Right renal pelvis (tissue), 4 donors: ENCODE measurements around the gene LY86. TPM values are rescaled to one million over a fixed set of nuclear protein-coding genes. Genes with fewer than 3 reads are reported as not detected.

Experiments
- DNase-seq, 4 donors: peaks; one replicate each; pipeline ENCODE4 v3.0.0-alpha.2; 2013; ENCODE audit warnings: low read depth in 4 of 4, low spot score in 3 of 4, missing footprints in 1 of 4
- polyA plus RNA-seq, 4 donors: library from polyadenylated mRNA; unstranded; fragments of 120-200 nt; gene quantifications; one replicate each; pipeline ENCODE4 v1.2.1, GENCODE V29; 2013; ENCODE audit not compliant: insufficient read length in 4 of 4

LY86 gene
- polyA plus RNA-seq, 4 donors: 1.2 to 2.0 (median 1.4) TPM

DNA sequence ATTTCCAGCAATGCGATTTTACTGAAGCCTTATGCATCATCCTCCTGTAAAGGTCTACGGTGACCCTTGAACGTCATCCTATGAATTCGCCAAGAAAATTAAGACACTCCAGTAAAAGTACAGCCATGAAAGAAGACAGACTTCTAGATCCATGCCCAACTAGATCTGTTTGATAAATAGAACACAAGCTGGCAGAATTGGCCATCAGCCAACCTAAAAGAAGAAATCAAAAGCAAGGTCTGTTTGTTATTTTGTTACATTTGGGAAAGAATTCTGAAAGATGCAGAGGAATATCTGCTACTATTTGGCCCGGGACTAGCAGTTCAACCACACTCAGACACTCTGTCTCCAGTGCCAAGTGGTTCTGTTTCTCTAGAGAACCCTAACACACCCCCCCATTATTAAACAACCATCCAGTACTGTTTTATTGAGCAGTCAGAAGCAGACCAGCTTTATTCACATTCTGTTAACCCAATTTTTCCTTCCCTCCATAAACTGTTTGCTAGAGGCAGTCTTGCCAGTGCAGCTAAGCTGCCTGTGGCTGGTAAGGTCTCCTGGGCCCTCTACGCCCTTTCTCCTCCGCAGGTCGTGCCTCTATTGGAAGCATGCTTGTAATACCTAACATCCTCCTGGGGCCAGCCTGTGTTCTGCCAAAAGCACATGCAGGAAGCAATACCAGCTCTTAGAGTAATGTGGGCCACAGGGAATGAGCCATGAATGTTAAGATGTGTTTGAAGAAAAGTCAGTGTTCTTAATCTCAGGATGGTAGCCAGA is 30.7 kb downstream of the LY86 start:
- DNase-seq: no peak

DNA sequence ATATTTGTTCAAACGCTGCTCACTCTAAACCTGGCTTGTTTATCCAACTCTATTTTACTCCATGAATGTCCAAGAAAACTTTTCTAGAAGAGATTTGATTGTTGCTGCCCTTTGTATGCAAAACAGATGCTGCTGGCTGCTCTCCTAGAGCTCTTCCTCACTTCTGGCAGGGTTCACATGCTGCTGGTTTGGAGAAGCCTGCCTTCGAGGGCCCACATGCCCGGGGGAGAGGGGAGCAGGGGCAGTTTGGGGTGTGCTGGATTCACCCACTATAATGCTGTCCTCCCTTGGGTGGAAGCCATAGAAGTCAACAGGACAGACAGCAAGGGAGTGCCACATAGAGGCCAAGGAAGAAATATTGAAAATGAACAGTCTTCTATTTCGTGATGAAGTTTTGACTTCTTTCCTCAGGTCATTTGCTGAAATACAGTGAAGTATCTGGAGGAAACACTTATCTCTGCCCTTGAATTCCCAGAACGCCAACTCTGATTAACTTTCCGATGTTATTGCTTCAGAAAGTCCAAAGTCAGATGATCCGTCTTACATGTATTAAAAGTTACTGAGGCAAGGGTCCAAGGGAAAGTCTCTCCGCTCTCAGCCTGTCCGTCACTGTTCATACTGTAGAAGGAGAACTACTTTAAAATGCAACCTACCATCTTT is 32.4 kb downstream of the LY86 start:
- DNase-seq: no peak

DNA sequence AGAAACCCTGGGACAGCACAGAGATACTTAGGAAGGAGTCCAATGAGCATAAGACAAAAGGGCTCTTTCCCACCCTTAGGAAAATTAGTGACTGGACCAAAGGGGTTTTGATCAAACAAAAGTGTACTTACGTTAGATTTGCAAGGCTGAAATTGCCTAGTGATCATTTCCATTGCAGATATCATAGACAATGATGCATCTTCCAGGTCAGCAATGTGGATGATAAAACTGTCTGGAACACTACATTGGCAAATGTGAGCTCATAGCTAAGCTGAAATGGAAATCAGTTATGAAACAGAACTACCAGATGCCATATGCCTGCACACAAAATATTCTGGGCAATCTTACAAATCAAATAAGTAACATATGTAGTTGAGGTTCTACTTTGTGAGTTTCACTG is 34.0 kb downstream of the LY86 start:
- no peak for DNase-seq

DNA sequence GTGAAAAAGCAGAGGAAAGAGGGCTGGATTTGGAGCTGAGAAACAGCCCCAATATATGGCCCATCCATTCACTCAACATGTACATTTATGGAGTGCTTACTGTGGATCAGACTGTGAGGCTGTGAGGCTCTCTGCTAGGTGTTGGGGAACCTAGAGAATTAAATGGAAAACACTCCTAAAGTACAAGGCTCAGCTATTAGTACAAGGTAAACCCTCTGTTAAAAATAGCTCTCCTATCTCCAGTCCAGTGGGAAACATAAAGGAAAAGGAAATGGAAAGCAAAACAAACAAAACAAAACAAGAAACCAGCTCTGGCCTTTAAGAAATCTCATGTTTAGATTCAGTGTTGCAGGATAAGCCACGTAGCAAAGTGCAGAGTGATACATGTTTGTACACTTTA is 35.0 kb downstream of the LY86 start:
- no peak for DNase-seq

DNA sequence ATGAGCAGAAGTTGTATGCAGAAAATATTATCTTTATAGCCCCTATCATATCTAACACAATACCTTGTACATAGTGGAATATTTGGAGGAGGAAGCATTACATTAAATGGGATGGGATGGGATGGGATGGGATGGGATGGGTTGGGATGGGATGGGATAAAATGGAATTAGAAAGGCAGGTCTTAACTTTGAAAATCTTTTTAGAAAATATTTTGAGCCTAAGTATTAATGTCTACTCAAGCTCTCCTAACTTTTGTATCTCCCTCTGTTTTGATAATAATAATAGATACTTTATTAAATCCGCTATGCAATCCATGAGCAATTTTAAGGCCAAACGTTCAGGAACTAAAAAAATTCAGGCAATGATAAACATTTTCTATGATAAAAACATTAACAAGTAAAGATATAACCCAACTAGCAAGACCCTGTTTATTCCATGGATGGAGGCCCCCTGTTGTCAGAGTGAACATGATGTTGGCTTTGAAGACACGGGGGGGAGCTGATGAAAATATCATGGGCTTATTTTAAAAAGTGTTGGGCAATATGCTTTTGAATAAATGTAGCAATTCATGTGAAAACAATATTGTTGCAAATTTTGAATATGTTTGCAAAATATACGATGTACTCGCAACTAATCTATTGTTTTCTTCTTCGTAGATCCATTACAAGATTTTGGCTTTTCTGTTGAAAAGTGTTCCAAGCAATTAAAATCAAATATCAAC is 35.9 kb downstream of the LY86 start:
- no peak for DNase-seq

DNA sequence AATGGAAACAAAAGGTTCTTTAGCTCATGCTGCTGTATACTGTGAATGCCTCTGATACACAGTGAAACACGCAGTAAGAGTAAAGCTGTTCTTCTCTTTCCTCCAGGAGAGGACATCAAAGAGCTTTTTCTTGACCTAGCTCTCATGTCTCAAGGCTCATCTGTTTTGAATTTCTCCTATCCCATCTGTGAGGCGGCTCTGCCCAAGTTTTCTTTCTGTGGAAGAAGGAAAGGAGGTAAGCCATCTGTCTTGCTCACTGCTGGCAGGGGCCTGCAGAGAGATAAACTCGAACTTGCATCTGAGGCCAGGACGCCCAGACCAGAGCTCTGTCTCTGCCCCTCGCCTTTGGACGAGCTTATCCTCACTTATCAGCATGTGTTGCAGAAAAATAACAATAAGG is 37.7 kb downstream of the LY86 start:
- no peak for DNase-seq

DNA sequence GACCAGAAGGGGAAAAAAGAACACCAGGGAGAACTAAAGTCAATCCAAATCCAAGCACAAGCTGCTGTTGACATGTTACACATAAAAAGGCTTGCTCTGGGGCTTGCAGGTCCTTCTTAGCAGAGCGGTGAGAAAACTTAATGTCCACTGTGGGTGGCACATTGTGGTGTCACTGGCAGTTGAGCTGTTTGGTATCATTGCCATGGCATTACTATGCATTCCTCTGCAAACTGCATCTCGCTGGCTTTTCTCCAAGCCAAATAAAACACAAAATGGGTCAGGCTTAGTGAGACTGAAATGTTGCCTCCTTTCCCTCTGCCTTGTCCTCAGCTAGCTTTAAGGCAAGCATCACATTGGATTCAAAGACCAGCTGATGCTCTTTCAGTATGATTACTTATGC is 40.9 kb downstream of the LY86 start:
- DNase-seq: no peak

DNA sequence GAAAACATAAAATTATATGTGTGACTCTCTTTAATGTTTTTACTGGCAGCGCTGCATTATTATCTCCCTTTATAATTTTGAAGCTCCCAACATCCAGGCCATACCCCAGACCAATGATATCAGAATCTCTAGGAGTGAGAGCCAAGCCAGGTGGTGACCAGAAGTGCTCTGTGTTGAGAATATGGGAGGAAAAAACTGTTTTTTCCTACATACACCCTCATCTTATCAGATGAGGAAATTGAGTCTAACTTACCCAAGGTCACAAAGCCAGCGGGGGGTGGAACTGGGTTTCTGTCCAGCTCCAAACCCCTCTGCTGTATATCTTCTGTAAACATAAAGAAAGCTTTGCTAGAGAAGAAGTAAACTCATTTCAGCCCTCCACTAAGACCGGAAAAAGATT is 42.5 kb downstream of the LY86 start:
- DNase-seq: no peak

DNA sequence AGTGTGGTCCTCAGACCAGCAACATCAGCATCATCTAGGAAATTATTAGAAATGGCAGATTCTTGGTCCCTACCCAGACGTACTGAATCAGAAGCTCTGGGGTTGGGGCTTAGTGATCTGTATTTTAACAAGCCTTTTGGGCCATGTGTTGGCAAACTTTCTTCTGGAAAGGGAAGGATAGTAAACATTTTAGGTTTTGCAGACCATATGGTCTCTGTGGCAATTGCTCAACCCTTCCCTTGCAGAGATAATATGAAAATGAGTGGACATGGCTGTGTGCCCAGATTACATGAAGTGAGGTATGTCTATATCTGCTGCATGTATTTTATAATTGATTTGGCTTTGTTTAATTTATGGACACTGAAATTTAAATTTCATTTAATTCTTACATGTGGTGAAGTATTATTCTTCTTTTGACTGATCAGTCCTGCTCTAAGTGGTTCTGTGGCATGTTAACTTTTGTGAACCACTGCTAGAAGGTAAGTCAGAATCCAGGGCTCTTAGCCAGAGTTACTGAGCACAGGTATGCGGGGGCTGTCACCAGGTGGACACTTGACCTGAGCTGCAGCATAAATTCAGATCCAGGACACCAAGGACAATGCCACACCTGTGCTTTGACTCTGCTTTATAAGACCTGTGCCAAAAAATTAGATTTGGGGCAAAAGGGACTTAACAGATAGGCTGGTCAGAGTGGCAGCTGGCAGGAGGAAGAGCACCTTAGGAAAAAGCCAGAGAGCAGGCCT is 43.2 kb downstream of the LY86 start:
- DNase-seq: no peak

DNA sequence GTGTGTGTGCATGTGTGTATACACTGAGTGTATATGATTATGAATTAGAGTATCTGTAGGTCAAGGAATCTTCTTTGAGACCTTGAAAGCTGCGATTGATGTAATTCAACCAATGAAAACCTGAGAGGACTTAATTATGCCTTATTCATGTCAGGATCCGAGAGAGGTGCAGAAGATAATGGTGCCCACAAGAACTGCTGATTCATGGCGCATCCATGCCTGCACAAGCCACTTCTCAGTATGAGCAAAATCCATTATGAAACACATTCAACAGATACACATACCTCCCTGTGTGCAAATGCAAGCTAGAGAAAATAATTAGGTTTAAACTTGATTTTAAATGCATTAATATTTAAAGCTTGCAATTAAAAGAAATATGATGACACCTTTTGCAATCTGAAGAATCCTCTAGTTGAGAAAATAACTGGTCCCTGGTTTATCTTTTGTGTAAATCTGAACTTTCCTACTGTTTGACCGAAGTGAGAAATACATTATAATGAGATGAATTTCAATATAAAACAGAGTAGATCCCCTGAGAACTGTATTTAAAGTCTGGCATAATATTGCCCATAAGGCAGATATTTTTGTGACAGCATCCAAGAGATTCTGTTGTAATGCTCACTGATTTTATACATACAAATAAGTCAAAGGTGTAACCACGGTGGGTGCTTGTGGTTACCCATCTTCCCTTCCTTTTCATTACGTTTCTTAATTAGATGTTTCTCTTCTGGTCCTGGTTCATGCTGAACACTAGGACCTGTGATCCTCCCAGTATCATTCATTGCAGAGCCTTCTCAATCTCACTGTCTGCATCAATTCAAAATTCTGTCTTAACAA is 45.6 kb downstream of the LY86 start:
- DNase-seq: no peak

DNA sequence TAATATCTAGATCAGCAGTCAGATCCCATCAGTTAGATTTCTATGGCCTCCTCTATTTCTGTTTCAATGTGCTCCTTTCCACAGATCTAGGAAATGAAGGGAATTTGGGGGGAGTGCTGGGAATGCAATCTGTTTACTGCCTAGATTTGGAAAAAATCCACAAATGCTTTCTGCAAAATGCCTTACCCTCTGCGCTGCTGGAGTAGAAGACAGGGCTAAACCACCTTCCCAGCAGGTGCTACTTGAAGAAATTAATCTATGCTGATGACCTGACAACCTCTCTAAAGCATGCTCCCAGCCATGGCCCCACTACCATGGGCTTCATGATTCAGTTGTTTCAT is 46.2 kb downstream of the LY86 start:
- no peak for DNase-seq

DNA sequence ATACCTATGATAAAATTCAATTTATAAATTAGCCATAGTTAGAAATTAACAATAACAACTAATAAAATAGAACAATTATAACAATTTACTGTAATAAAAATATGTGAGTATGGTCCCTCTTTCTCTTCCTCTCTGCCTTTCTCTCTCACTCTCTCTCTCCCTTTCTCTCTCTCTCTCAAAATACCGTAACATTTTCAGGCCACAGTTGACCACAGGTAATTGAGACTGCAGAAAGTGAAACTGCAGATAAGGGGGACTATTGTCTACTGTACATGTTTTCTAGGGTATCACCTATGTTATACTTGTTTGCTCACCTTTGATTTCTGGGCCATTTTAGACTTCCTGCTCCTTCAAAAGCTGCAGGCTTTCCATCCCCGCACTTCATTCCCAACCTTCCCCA is 46.8 kb downstream of the LY86 start:
- DNase-seq: no peak

DNA sequence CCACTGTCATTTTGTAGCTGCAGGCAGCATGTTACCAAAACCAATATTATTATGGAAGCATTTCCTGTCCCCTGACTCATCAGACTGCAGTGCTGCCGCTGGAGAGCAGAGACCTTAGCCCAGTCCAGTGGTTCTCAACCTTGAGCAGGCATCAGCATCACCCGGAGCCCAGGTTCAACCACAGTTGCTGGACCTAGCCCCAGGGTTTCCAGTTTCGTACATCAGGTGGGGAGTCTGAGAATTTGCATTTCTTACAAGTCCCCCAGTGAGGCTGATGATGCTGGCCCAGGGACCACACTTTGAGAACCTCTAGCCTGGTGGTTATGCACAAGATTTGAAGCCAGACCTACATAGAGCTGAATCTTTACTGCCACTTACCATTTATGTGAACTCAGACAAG is 47.3 kb downstream of the LY86 start:
- DNase-seq: no peak

DNA sequence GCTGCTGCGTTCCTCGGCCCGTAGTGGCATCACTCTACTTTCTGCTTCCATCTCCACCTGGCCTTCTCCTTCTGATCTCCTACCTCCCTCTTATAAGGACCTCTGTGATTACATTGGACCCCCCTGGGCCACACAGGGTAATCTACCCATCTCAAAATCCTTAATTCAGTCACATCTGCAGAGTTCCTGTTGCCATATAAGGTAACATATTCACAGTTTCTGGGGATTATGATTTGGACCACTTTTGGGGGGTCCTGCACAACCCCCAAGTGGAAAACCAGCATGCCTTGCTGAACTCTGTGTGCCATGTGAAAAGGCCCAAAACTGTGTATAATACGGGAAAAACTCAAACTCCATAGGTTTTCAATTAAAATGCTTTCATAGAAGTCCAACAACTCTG is 51.1 kb downstream of the LY86 start:
- no peak for DNase-seq

DNA sequence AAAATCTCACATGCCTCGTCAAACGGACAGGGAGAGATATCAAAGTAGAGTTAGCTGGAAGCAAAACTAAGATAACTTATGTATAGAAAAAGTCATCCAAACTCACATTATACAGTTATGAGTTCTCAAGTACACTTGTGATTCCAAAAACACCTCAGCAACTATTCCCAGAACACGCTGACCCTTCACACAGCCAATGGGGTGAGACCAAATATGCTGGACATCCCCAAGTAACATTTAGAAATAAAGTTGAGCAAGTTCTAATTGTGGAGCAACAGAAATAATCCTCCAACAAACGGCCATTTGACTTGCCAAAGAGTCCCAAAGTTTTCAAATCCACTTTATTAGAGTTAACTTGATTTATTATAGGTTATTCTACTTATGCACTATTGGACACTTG is 52.4 kb downstream of the LY86 start:
- DNase-seq: no peak

DNA sequence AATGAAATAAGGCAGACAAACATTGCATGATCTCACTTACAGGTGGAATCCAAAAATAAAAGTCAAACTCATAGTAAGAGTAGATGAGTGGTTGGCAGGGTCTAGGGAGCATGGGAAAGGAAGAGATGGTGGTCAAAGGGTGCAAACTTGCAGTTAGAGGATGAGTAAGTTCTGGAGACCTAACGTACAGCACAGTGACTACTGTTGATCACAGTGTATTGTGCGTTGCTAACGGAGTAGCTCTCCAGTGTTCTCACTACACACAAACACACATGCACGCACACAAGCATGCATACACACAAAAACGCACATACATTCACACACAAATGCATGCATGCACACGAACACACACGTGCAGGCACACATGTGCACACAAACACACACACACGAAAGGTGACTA is 54.9 kb downstream of the LY86 start:
- no peak for DNase-seq

DNA sequence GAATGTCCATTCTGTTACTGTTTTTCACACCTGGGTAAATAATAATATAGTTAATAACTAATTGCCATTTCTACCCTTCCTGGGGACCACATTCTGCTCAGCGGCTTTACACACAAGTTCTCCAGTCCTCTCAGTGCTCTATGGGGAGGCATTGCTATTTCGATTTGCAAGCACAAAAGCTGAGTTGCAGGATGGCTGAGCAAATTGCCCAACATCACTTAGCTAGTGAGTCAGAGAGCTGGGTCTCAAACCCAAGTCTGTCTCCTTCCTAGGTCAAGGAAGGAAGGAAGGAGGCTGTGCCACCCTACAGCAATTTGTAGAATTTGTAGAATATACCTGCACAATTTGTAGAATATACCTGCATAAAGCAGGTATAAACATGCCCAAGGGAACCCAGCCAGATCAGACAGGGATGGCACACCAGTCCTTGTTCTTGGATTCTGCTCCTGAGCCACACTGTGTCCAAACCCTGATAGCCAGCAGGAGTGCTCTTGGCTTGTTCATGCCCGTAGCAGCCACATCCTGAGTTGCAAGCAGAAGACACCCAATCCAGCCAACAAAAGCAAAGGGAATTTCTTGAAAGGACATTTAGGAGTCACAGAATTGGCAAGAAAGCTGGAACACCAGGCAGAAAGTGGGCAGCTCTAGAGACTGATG is 56.9 kb downstream of the LY86 start:
- DNase-seq: no peak

DNA sequence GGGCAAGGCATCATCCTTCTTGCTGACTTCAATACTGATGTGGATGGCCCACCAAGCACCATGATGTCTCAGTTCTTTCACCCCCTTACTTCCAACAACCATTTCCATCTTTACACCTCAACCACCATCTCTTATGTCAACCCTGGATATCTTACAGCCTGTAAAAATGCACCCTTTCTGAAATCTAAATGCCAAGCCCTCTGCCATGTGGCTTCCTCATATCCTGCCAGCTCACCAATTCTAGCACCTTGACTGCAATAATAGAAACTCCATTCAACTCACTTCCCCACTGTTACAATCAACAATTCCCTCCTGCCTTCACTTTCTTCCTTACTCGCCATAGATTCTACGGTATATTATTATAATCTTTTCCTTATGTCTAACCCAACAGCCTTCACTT is 57.9 kb downstream of the LY86 start:
- no peak for DNase-seq

DNA sequence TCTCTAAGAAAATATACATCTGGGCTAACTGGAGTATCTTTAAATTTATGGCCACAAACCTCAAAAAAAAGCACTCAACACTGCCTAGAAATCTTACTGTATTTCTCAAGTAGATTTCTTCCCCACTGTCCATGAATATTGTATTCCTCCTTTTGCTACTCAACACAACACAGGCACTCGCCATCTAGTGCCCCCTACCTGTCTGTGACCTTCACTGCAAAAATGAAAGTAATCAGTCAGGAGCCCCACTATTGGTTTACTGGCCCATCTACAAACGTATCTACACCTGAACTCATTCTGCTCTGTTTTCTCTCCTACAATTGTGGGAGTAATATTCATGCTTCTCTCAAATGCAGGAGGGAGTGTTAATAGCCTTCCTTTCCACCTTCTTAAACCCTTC is 58.3 kb downstream of the LY86 start:
- no peak for DNase-seq
